Tibial nerve (tissue), 3 donors: ENCODE measurements around the gene VASH1.

Experiments used
- CTCF ChIP-seq, 5 experiments: fragments of 200-600 bp in 3 of 5; fragments of 450-650 bp in 2 of 5; sonication (generic) in 3 of 5; IDR thresholded peaks; one replicate each; pipeline ENCODE4 v1.5.1; 2016 to 2019; ENCODE audit warnings: antibody characterized with exemption in 5 of 5, mild to moderate bottlenecking in 3 of 5, moderate library complexity in 2 of 5
- POLR2A ChIP-seq, 2 donors: fragments of 450-650 bp; IDR thresholded peaks; one replicate each; pipeline ENCODE4 v1.6.1; 2017; ENCODE audit warnings: antibody characterized with exemption in 2 of 2, mild to moderate bottlenecking in 2 of 2, moderate library complexity in 2 of 2

- TF ChIP-seq CTCF (IDR thresholded peaks at IDR 0.05) (no peak), POLR2A (IDR thresholded peaks at IDR 0.05) (no peak)
These were observed 13.8 kb downstream of the VASH1 start for GRCh38 chr14:76774821-76775694.
